ENCODE measurements around the gene FMO5. TPM values are rescaled to one million over a fixed set of nuclear protein-coding genes. Genes with fewer than 3 reads are reported as not detected.
A peak's percentile ranks its signal among the peaks of the same experiment; 100 is the strongest.

The FMO5 gene
- total and polyA plus RNA-seq, 2 of the 13 experiments (the other 11 are each of a cell fraction or from before 2014, with no cell fraction given) = 48.2 to 149 TPM

GRCh38 chr1:147172168-147173016, 52.7 kb downstream of the FMO5 start, which contains the start of gene PRKAB2 (continued):
- TF ChIP-seq FOXK2 (IDR thresholded peaks at IDR 0.05) (peak; percentile 67; the same call in 1 of the 2 replicates), MEF2D (CRISPR knock-in tag; IDR thresholded peaks at IDR 0.05) (no peak), NFAT5 (CRISPR knock-in tag; IDR thresholded peaks at IDR 0.05) (no peak), RFX5 (IDR thresholded peaks at IDR 0.05; ENCODE audit: low read depth, low read length) (no peak), AFF4 (CRISPR knock-in tag; IDR thresholded peaks at IDR 0.05) (peak; percentile 57; the same call in 1 of the 2 replicates), KLF12 (CRISPR knock-in tag; IDR thresholded peaks at IDR 0.05; ENCODE audit: borderline replicate concordance) (peak; percentile 89; the same call in 1 of the 2 replicates), PHB2 (IDR thresholded peaks at IDR 0.05; ENCODE audit: partially characterized antibody) (no peak), ZBTB49 (CRISPR knock-in tag; IDR thresholded peaks at IDR 0.05; ENCODE audit: borderline replicate concordance) (no peak), SRSF1 (optimal IDR thresholded peaks at IDR 0.05; ENCODE audit: low read depth, low read length) (peak; percentile 88), SUZ12 (IDR thresholded peaks at IDR 0.05; ENCODE audit: low read depth, low read length) (no peak), ZNF776 (CRISPR knock-in tag; IDR thresholded peaks at IDR 0.05) (peak; percentile 76), PAF1 (CRISPR knock-in tag; IDR thresholded peaks at IDR 0.05) (no peak), ZNF274 (CRISPR knock-in tag; IDR thresholded peaks at IDR 0.05) (peak; percentile 26; the same call in 1 of the 2 replicates), KDM1A (CRISPR knock-in tag; IDR thresholded peaks at IDR 0.05) (0 out of 2 replicates have a peak, but pooled peaks have one; percentile 31), ZBTB2 (CRISPR knock-in tag; IDR thresholded peaks at IDR 0.05; ENCODE audit: low read depth) (peak; percentile 92), NFATC3 (CRISPR knock-in tag; IDR thresholded peaks at IDR 0.05) (0 out of 2 replicates have a peak, but pooled peaks have one; percentile 42), ZNF629 (CRISPR knock-in tag; conservative IDR thresholded peaks at IDR 0.05) (no peak)

Measured in HepG2 (cell line).